Naive thymus-derived CD4-positive, alpha-beta T cell (primary cell): Measurements from ENCODE around the gene SOX11. TPM values are rescaled to one million over a fixed set of nuclear protein-coding genes. Genes with fewer than 3 reads are reported as not detected.
A peak's percentile ranks its signal among the peaks of the same experiment; 100 is the strongest.

Experiments used
- ATAC-seq: fragments of 150-1000 bp; cut with Tn5 transposase; 2 replicates; pipeline ENCODE4 v1.10.0; 2021; ENCODE audit warnings: mild to moderate bottlenecking, moderate library complexity
- CTCF ChIA-PET: fragments of 350-600 bp; sonication (Branson Sonifier 250); formaldehyde crosslinking; loops from one replicate; lab custom pipeline; 2021; ENCODE audit warnings: antibody characterized with exemption; lab: Charles Lee
- POLR2A ChIA-PET: fragments of 350-600 bp; sonication (Branson Sonifier 250); formaldehyde crosslinking; loops from one replicate; lab custom pipeline; 2021; ENCODE audit warnings: antibody characterized with exemption, inconsistent platforms; lab: Charles Lee
- DNase-seq, 9 donors: peaks; one replicate each; pipeline versions ENCODE4 v3.0.0 to v3.0.0-alpha.2; 2020 to 2022; ENCODE audit warnings: mixed read lengths in 1 of 9
- H3K27ac ChIP-seq: one replicate; pipeline ENCODE4 v1.7.0; 2013; ENCODE audit warnings: mild to moderate bottlenecking, low read depth, low read length, moderate library complexity
- H3K27me3 ChIP-seq, 2 donors: one replicate each; pipeline ENCODE4 v1.7.0; 2013; ENCODE audit warnings: low read length in 2 of 2, mild to moderate bottlenecking in 2 of 2, moderate library complexity in 2 of 2; ENCODE audit not compliant: control insufficient read depth in 2 of 2, insufficient read depth in 2 of 2
- H3K36me3 ChIP-seq, 3 experiments: 1 replicate in 2 of 3; 2 replicates in 1 of 3; pipeline ENCODE4 v1.7.0; 2013; ENCODE audit warnings: low read length in 3 of 3, mild to moderate bottlenecking in 3 of 3, moderate library complexity in 1 of 3; ENCODE audit not compliant: insufficient read depth in 3 of 3, control insufficient read depth in 2 of 3
- H3K4me1 ChIP-seq, 2 donors: one replicate each; pipeline ENCODE4 v1.7.0; 2013; ENCODE audit warnings: low read length in 2 of 2, mild to moderate bottlenecking in 2 of 2, moderate library complexity in 1 of 2; ENCODE audit not compliant: control insufficient read depth in 2 of 2, insufficient read depth in 2 of 2
- H3K4me3 ChIP-seq: 2 replicates; pipeline ENCODE4 v1.7.0; 2013; ENCODE audit warnings: mild to moderate bottlenecking, low read length
- H3K9me3 ChIP-seq, 3 experiments: 1 replicate in 2 of 3; 2 replicates in 1 of 3; pipeline ENCODE4 v1.7.0; 2013; ENCODE audit warnings: low read length in 3 of 3; ENCODE audit not compliant: control insufficient read depth in 2 of 3
- H3K27ac Mint-ChIP-seq, 9 donors: one replicate each; pipeline ENCODE4 v1.8.0; 2020 to 2022; ENCODE audit warnings: mixed read lengths in 9 of 9, mild to moderate bottlenecking in 8 of 9, moderate library complexity in 5 of 9, inconsistent platforms in 2 of 9
- H3K27me3 Mint-ChIP-seq, 5 donors: one replicate each; pipeline ENCODE4 v1.8.0; 2021 to 2022; ENCODE audit warnings: mixed read lengths in 5 of 5, mild to moderate bottlenecking in 1 of 5
- H3K36me3 Mint-ChIP-seq, 5 donors: one replicate each; pipeline ENCODE4 v1.8.0; 2020 to 2022; ENCODE audit warnings: mixed read lengths in 5 of 5, mild to moderate bottlenecking in 3 of 5, inconsistent platforms in 1 of 5
- H3K4me1 Mint-ChIP-seq, 7 donors: one replicate each; pipeline ENCODE4 v1.8.0; 2020 to 2022; ENCODE audit warnings: mixed read lengths in 7 of 7, mild to moderate bottlenecking in 3 of 7, inconsistent platforms in 1 of 7
- H3K4me3 Mint-ChIP-seq, 10 donors: one replicate each; pipeline ENCODE4 v1.8.0; 2020 to 2022; ENCODE audit warnings: mild to moderate bottlenecking in 10 of 10, mixed read lengths in 10 of 10, moderate library complexity in 6 of 10, inconsistent platforms in 2 of 10
- H3K9me3 Mint-ChIP-seq, 11 donors: one replicate each; pipeline ENCODE4 v1.8.0; 2020 to 2022; ENCODE audit warnings: mixed read lengths in 11 of 11, mild to moderate bottlenecking in 4 of 11, inconsistent platforms in 1 of 11, moderate library complexity in 1 of 11
- intact Hi-C, 2 donors: fragments of 100-400 bp; cut with micrococcal nuclease; formaldehyde crosslinking; loops; one replicate each; pipeline ENCODE4 v1.15.1; 2023
- polyA plus RNA-seq, 2 donors: library from polyadenylated mRNA; unstranded; fragments of 300-500 nt; fragmentation: Illumina TruSeq; gene quantifications; one replicate each; pipeline ENCODE4 v1.2.3, GENCODE V29; 2021
- total RNA-seq, 6 experiments: library from RNA in 5 of 6; stranded (reverse) in 5 of 6; gene quantifications; 1 replicate in 5 of 6; 2 replicates in 1 of 6; pipeline ENCODE4 v1.2.3 and lab custom pipeline; 2021 to 2026

Gene SOX11
- total and polyA plus RNA-seq, 7 experiments from 2014 or later = not detected

GRCh38 chr2:5719629-5720334 lies 27.6 kb downstream of the SOX11 start:
- no peaks in the 10 kb centered on the region for H3K9me3 ChIP-seq
- no peak overlapping the region for H3K4me3 ChIP-seq
- H3K9me3 Mint-ChIP-seq = peaks cover 0 to 12% (median 6%) of the 10 kb centered on the region in 11 donors
- H3K27me3 Mint-ChIP-seq = peaks cover 0 to 11% (median 0%) of the 10 kb centered on the region in 5 donors
- H3K4me1 Mint-ChIP-seq = no peaks in the 10 kb centered on the region
- intact Hi-C loops = no loop called here
- H3K36me3 Mint-ChIP-seq = no peaks in the 10 kb centered on the region
- no peak overlapping the region for H3K27ac ChIP-seq
- H3K27me3 ChIP-seq = no peaks in the 10 kb centered on the region
- ChIA-PET CTCF (no interaction called here), POLR2A (no interaction called here)
- DNase-seq (no peak), ATAC-seq (no peak)
- H3K4me1 ChIP-seq = no peaks in the 10 kb centered on the region
- H3K27ac Mint-ChIP-seq = no peak overlapping the region
- no peaks in the 10 kb centered on the region for H3K36me3 ChIP-seq
- no peak overlapping the region for H3K4me3 Mint-ChIP-seq

GRCh38 chr2:5720426-5720825 lies 28.2 kb downstream of the SOX11 start:
- H3K9me3 Mint-ChIP-seq = peaks cover 0 to 12% (median 6%) of the 10 kb centered on the region in 11 donors
- POLR2A ChIA-PET = no interaction called here

GRCh38 chr2:5722236-5722635 lies 30.1 kb downstream of the SOX11 start:
- ChIA-PET POLR2A (no interaction called here), CTCF (no interaction called here)
- intact Hi-C loops = no loop called here
- Mint-ChIP-seq H3K4me1 (peaks cover 0 to 5% (median 0%) of the 10 kb centered on the region in 7 donors), H3K9me3 (peaks cover 0 to 12% (median 6%) of the 10 kb centered on the region in 11 donors), H3K27ac (no peak overlapping the region), H3K36me3 (no peaks in the 10 kb centered on the region), H3K27me3 (peaks cover 7 to 25% (median 12%) of the 10 kb centered on the region in 5 donors), H3K4me3 (no peak overlapping the region)
- DNase-seq = no peak
- ATAC-seq = no peak
- Histone ChIP-seq H3K4me3 (no peak overlapping the region), H3K9me3 (no peaks in the 10 kb centered on the region), H3K27me3 (no peaks in the 10 kb centered on the region), H3K4me1 (no peaks in the 10 kb centered on the region), H3K27ac (no peak overlapping the region), H3K36me3 (no peaks in the 10 kb centered on the region)

More at GRCh38 chr2:5720426-5720825, 28.2 kb downstream of the SOX11 start:
- CTCF ChIA-PET = no interaction called here
- Mint-ChIP-seq H3K36me3 (no peaks in the 10 kb centered on the region), H3K27me3 (peaks cover under 1 to 17% (median 3%) of the 10 kb centered on the region in 5 donors), H3K4me1 (peaks cover 0 to under 1% (median 0%) of the 10 kb centered on the region in 7 donors), H3K4me3 (no peak overlapping the region), H3K27ac (no peak overlapping the region)
- no peak overlapping the region for H3K27ac ChIP-seq
- H3K4me1 ChIP-seq = no peaks in the 10 kb centered on the region
- H3K4me3 ChIP-seq = no peak overlapping the region
- intact Hi-C loops = no loop called here
- no peaks in the 10 kb centered on the region for H3K9me3 ChIP-seq
- H3K27me3 ChIP-seq = no peaks in the 10 kb centered on the region
- no peak for ATAC-seq
- DNase-seq = no peak
- H3K36me3 ChIP-seq = no peaks in the 10 kb centered on the region

- Histone ChIP-seq H3K36me3 (no peaks in the 10 kb centered on the region), H3K27me3 (no peaks in the 10 kb centered on the region), H3K27ac (no peak overlapping the region), H3K4me1 (no peaks in the 10 kb centered on the region), H3K4me3 (no peak overlapping the region), H3K9me3 (no peaks in the 10 kb centered on the region)
- peaks cover 0 to 5% (median 0%) of the 10 kb centered on the region in 7 donors for H3K4me1 Mint-ChIP-seq
- CTCF ChIA-PET = no interaction called here
- H3K4me3 Mint-ChIP-seq = no peak overlapping the region
- intact Hi-C loops = no loop called here
- POLR2A ChIA-PET = no interaction called here
- no peak overlapping the region for H3K27ac Mint-ChIP-seq
- no peaks in the 10 kb centered on the region for H3K36me3 Mint-ChIP-seq
- ATAC-seq (no peak), DNase-seq (no peak)
- H3K9me3 Mint-ChIP-seq = peaks cover 0 to 5% (median 2%) of the 10 kb centered on the region in 11 donors
- H3K27me3 Mint-ChIP-seq = peaks cover 7 to 27% (median 13%) of the 10 kb centered on the region in 5 donors
These were observed 31.9 kb downstream of the SOX11 start for GRCh38 chr2:5723791-5724735.

GRCh38 chr2:5725072-5725471 lies 32.9 kb downstream of the SOX11 start:
- DNase-seq (no peak), ATAC-seq (no peak)
- Histone ChIP-seq H3K36me3 (no peaks in the 10 kb centered on the region), H3K4me3 (no peak overlapping the region), H3K4me1 (no peaks in the 10 kb centered on the region), H3K9me3 (no peaks in the 10 kb centered on the region), H3K27ac (no peak overlapping the region), H3K27me3 (no peaks in the 10 kb centered on the region)
- Mint-ChIP-seq H3K27ac (no peak overlapping the region), H3K9me3 (peaks cover 0 to 5% (median 2%) of the 10 kb centered on the region in 11 donors), H3K4me3 (no peak overlapping the region), H3K27me3 (peaks cover 7 to 34% (median 13%) of the 10 kb centered on the region in 5 donors), H3K36me3 (no peaks in the 10 kb centered on the region), H3K4me1 (peaks cover 0 to 5% (median 0%) of the 10 kb centered on the region in 7 donors)
- ChIA-PET CTCF (no interaction called here), POLR2A (no interaction called here)
- intact Hi-C loops = no loop called here

GRCh38 chr2:5725794-5726463 lies 33.7 kb downstream of the SOX11 start:
- H3K4me3 ChIP-seq = no peak overlapping the region
- H3K4me3 Mint-ChIP-seq = peak overlapping the region in 7 of 10 donors; percentile 9 to 47 (median 22)

More at GRCh38 chr2:5725794-5726463, 33.7 kb downstream of the SOX11 start:
- no peak overlapping the region for H3K27ac Mint-ChIP-seq
- H3K27me3 Mint-ChIP-seq = peaks cover 7 to 34% (median 13%) of the 10 kb centered on the region in 5 donors
- no peaks in the 10 kb centered on the region for H3K36me3 ChIP-seq
- peaks cover 0 to 2% (median 0%) of the 10 kb centered on the region in 11 donors for H3K9me3 Mint-ChIP-seq
- CTCF ChIA-PET = no interaction called here
- peaks cover 0 to 5% (median 0%) of the 10 kb centered on the region in 7 donors for H3K4me1 Mint-ChIP-seq
- H3K9me3 ChIP-seq = no peaks in the 10 kb centered on the region
- no peaks in the 10 kb centered on the region for H3K27me3 ChIP-seq
- ATAC-seq (no peak), DNase-seq (no peak)
- POLR2A ChIA-PET = no interaction called here
- H3K36me3 Mint-ChIP-seq = no peaks in the 10 kb centered on the region
- no peak overlapping the region for H3K27ac ChIP-seq
- intact Hi-C loops = no loop called here
- H3K4me1 ChIP-seq = no peaks in the 10 kb centered on the region
